NCI-H2196 (cell line): ENCODE measurements around the gene UQCR10.
"Not testable (repeated sequence)": the region's sequence is repeated elsewhere in the genome, so short reads cannot be mapped to it uniquely, and the experiment has no call there.

ENCODE experiments used
- DNase-seq: peaks from one replicate; lab custom pipeline; 2025; ENCODE audit not compliant: unreplicated experiment; lab: John Stamatoyannopoulos, UW

The UQCR10 gene

DNA sequence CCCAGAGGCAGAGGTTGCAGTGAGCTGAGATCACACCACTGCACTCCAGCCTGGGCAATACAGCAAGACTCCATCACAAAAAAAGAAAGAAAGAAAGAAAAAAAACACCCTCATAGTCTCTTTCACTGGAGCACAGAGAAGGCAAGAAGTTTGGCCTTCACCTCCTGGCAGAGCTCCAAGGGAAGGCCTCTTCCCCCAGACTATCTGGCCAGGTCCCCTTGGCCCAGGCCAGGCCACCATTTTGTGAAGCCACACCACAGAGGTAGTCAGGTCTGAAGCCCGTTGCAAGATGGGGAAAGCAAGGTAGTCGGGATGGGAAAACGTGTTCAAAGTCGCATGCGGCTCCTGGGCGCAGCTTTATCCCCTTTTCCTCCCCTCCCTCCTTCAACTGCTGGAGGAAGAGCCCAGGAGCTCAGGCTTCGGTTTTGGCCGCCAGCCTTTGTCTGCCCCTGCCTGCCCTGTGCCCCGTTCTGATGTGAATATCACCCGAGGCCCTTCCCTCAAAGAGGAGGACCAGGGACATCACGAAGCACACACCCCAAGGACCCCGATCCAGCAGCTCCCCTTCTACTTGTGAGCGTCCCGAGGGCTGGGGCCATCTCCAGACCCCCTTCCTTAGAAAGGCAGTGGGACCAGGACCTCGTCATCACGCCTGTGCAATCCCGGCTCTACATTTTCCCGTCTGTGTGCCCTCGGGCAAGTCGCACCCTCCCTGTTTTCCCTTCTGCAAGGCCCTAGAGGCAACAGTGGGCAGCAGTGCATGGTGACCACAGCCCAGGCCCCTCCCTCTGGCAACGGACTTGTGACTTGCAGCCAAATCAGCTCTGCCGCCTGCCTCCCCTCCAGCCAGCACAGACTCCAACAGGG lies 29.7 kb upstream of the UQCR10 start:
- DNase-seq: no peak

DNA sequence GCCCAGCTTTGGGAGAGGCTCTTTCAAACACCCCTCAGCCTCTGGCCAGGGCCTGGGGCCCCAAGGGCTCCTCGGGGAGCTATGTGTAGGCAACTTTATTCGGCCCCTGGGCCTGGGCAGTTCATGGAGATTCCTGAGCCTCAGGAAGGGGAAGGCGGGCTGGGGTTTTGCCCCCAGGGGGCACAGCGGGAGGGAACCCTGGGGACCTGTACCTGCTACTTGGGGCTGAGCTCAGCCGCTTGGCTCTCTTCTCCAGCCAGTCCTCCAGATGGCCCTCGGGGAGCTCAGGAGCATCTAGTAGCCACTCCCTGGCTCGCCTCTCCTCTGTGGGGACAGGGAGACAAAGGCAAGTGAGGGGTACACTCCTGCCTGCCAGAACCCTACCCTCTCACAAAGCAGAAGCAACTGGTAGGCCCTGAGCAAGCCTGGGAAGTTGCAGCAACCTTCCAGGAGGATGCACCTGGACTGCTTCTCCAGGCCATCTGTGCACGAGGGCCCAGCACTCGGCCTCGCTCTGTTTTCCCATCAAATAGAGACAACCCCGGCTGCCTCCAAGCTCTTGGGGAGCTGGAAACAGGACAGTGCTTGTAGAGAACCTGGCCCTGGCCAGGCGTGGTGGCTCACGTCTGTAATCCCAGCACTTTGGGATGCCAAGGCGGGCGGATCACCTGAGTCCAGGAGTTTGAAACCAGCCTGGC lies 28.9 kb upstream of the UQCR10 start:
- no peak for DNase-seq

DNA sequence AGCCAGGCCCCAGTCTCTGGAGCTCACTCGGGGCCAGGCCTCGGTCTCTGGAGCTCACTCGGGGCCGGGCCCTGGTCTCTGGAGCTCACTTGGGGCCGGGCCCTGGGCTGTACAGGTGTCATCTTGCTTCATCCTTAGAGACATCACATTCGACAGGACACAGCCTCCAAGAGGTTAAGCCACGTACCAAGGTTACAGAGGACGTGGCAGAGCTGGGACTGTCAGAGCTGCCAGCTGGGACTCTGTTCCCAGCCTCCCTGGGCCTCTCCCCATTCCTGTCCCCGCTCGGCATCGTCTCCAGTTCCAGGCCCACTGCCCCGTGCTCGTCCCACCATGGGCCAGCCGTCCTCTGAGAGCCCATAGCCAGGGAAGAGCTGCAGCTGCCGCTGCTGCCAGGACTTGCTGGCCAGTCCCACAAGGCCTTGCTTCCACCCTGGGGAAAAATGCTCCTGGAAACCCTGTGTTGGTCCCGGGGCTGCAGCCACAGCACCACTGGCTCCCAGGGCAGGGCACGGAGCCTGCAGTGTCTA lies 27.8 kb upstream of the UQCR10 start:
- no peak for DNase-seq

DNA sequence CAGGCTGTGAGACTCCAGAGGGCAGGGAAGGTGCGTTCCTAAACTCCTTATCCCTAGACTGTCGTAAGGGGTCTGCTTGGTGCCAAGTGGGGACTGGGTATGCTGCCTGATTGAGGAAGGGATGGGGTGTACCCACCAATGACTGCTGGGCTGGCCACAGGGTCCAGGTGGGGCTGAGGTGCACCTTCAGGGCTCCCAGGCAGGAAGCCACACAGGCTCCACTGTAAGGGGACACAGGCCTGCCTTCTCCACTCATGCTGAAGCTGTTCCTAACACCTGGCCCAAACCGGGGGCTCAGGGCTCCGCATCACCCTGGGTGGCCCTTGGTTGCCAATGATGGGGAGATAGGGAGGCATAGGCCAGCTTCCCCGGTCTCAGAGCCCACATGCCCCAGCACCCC lies 27.0 kb upstream of the UQCR10 start:
- no peak for DNase-seq

DNA sequence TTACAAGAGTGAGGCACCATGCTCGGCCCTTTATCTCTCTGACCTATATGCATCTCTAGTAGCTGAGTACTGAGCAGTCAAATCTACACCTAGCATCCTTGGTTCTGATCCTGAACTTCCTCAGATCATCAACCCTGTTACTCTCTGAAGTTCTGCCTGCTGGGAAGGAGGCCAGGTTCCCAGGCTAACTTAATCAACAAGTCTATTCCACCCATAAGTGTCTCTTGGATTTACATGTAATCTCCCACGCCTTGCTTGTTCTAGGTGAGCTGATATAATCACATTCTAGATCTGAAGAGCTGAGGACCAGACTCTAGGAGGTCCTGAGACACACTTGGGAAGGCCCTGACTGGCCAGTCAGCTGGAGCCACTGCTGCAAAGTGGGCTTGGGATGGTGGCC lies 25.2 kb upstream of the UQCR10 start:
- DNase-seq: no peak

DNA sequence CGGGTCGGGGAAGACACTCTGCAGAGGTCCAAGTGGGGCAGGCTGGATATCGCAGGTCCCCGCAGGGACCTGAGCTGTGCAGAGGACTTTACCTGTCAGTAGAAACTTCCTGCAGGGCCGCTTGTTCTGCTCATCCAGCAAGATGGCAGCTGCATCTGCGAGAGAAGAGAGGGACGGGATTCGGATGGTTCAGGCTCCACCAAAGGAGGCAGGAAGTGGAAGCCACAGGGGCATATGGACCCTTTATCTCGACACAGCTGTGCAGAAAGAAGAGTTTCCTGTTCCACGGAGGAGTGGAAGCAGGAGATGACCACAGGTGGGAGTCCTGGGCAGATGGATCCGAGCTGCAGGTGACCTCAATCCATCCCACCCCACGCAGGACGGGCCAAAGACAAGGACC lies 24.8 kb upstream of the UQCR10 start:
- DNase-seq: no peak

DNA sequence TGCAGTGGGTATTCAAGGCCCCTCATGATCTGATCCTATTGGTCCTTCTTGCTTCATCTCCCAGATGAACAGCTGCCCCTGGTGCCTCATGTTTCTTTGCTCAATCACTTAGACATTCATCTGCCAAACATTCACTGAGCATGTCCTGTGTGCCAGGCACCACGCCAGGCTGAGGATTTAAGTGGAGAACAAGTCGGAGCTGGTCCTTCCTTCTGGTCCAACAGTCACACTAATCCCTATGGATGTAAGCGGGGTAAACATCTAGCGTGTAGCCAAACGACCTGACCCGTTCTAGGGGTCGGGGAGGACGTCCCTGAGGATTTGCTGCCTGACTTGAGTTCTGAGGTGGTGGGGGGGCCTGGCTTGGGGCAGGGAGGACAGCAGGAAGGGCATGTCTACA lies 22.3 kb upstream of the UQCR10 start:
- DNase-seq: peak; percentile 66

DNA sequence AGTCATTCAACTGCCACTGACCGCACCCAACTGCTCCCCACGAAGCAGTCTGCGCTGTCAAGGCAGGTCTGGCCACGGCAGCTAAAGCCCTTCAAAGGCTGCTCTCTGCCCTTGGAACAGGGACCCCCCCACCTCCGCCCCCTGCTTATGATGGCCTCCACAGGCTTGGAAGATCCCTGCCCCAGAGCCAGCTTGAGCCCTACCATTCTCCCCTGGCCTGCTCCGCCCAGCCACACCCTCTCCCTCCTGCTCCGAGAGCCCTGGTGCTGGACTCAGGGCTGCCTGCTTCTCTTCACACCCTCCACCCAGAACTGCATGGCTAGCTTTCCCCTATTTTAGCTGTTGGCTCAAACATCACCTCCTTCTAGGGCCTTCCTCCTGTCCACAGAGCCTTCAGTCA lies 19.3 kb upstream of the UQCR10 start:
- DNase-seq: no peak

DNA sequence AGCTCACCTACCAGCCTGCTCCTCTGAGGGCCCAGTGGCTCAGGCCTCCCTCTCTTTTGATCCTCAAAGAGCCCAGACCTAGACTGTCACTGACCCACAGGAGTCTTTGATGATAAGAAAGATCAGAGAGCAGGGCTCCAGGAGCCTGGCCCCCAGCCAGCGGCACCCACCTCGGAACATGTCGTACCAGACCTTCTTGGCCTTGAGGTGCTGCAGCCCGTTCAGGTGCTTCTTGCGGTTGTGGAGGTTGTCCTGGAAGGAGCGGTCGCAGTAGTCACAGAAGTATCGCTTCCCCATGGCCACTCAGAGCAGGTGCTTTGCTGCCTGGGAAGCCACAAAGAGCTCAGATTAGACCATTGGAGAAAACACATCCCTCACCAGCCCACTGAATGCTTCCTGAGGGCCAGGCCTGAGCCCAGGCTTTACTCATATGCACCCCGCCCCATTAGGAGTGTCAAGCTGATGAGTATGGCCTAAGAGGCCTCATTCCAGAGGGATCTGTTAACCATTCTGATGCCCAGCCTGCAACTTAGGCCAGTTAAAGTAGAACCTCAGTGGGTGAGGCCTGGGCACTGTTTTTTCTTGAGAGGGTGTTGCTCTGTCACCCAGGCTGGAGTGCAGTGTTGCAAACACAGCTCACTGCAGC lies 18.8 kb upstream of the UQCR10 start:
- DNase-seq: no peak

DNA sequence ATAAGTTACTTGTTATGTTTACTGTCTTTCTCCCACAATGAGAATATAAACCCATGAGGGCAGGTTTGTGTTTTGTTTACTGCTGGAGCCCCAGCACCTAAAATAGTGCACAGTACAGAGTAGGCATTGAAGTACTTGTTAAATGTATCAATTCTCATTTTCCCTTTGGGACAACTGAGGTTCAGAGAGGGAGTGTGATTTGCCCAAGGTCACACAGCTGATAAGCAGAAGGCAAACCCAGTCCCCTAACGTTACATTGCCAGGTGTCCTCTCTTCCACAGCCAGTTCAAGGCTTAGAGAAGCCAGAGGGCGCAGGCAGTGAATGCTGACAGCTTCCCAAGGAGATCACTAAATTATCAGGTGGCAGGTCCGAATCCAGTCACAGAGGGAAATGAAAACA lies 17.1 kb upstream of the UQCR10 start:
- no peak for DNase-seq

DNA sequence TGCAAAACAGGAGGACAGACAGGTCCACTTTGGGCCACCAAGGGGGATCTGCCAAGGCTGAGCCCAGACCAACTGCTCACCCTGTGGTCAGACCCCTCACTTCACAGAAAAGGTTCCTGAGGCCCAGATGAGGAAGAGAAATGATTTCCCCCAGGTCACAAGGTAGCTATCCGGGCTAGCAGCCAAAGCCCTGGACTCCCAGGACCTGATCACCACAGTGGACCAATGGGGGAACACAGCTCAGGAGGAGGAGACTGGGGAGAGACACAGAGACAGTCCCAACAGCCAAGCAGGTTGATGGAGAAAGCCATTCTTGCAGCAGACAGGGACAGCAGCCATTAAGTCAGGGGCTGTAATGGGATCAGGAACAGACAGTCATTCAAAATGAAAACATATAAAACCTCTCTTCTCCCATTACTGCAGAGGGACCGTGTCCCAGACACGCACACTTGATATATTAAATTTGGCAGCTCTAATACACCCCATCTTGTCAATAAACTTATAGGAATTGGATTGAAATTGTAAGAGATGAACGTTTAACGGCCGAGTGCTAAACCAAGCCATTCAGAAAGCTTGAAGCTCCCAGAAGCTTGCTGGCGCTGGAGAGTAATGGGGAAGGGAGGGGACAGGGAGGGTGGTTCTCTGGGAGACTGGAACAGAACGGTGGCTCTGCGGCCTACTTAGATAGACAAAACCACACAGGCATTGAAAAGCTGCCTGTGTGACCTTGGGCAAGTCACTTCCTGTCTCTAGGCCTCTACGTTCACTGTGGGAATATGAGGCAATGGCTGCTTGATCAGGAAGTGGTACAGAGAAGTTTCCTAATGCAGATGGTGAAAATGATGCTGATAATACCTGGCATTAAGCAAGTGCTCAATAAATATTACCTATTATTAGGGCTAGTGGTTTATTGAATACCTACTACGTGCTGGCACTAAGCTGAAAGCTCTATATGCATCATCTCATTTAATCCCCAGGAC lies 16.3 kb upstream of the UQCR10 start:
- DNase-seq: peak; percentile 46

DNA sequence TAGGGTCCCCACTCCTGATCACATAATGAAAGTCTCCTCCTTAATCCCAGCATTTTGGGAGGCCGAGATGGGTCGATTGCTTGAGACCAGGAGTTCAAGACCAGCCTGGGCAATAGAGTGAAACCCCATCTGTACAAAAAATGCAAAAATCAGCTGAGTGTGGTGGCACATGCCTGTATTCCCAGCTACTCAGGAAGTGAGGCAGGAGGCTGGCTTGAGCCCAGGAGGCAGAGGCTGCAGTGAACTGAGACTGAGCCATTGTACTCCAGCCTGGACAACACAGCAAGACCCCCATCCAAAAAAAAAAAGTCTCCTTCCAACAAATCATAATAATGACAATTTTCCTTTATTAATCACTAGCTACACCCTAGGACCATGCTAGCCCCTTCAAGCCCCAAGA lies 15.5 kb upstream of the UQCR10 start:
- no peak for DNase-seq

DNA sequence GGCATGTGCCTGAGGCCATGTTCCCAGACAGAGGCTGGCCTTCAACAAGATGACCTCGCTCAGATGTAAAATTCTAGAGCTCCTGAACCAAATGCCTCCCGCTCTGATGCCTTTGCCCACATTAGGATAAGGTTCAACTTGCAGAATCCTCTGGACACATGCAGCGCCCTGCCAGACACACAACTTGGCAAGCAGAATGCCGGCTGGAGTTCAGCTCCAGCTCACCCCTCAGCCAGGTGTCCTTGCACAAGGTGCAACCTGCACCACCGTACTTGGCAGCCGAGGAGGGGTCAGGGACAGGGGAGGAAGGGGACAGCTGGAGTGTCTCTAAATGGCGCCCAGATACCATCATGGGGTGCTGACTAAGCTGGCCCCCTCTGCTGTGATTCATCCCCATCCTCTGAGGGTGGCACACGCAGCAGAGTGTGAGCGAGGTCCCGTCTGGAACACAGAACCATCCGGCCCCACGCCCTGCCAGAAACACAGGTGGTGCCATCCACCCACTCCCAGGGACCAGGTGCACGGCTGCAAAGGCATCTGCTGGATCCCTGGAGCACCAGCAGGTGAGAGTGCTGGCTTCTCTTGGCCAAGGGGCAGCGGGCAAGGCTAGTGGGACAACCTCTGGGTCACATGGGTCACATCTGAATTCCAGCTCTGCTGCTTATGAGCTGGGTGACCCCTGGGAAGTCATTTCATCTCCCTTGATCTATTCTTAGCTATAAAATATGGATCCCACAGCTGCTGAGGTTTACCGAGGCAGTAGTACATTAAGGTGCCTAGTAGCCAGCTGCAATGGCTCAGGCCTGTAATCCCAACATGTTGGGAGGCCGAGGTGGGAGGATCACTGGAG lies 13.1 kb upstream of the UQCR10 start:
- no peak for DNase-seq

DNA sequence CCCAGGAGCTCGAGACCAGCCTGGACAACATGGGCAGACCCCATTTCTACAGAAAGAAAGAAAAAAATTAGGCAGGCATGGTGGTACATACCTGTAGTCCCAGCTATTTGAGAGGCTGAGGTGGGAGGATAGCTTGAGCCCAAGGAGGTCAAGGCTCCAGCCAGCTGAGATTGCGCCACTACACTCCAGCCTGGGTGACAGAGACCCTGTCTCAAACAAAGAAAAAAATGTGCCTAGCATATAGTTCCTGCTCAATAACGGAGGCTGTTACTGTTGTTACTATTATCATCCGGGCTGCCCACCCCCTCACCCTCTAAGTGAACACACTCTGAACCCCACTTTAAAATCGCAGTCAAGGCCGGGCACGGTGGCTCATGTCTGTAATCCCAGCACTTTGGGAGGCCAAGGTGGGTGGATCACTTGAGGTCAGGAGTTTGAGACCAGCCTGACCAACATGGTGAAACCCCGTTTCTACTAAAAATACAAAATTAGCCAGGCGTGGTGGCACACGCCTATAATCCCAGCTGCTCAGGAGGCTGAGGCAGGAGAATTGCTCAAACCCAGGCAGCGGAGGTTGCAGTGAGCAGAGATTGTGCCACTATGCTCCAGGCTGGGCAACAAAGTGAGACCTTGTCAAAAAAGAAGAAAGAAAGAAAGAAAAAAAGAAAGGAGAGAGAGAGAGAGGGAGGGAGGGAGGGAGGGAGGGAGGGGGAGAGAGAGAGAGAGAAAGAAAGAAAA lies 12.3 kb upstream of the UQCR10 start:
- not testable (repeated sequence) for DNase-seq

DNA sequence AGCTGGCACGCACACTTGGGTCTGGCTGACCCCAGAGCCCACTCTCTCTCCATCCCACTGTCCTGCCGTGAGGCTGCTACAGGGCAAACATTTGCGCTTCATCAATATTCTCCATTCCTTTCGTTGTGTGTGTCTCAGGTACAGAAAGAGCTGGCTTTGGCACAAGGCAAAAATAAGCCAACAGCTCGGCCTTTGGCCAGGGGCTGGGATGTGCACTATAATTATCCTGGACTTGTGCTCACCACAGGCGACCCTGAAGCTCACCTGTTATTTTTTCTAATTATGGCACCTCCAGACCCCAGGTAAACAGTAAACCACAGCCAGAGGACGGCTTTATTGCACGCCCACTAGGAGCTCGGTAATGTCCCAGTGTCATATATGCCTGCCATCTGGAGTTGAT lies 11.3 kb upstream of the UQCR10 start:
- no peak for DNase-seq

DNA sequence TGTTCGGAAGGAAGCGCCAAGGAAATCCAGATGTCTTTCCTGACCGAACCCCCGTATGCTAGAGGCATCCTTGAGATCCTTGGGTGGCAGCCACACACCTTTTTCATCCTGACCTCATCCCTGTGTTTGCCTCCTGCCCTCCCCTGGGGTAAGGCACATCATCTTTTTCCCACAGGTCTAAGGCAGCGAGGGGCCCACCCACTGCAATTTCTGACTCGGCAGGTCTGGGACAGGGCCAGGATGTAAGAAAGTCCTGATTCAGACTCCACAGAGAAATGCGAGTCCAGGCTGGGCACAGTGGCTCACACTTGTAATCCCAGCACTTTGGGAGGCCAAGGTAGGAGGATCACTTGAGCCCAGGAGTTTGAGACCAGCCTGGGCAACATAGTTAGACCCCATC lies 10.8 kb upstream of the UQCR10 start:
- DNase-seq: no peak

DNA sequence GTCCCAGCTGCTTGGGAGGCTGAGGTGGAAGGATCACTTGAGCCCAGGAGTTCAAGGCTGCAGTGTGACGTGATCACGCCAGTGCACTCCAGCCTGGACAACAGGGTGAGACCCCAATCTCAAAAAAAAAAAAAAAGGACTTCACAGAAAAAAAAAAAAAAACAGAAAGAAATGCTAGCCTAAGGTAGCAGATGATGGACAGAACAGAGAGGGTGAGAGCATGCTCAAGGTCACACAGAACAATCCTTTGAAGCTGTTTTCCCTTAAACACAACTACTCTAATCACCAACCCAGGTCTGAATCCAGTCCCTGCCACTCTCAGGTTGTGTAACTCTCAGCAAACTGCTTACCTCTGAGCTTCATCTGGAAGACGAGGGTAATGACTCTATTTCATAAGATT lies 10.1 kb upstream of the UQCR10 start:
- no peak for DNase-seq

DNA sequence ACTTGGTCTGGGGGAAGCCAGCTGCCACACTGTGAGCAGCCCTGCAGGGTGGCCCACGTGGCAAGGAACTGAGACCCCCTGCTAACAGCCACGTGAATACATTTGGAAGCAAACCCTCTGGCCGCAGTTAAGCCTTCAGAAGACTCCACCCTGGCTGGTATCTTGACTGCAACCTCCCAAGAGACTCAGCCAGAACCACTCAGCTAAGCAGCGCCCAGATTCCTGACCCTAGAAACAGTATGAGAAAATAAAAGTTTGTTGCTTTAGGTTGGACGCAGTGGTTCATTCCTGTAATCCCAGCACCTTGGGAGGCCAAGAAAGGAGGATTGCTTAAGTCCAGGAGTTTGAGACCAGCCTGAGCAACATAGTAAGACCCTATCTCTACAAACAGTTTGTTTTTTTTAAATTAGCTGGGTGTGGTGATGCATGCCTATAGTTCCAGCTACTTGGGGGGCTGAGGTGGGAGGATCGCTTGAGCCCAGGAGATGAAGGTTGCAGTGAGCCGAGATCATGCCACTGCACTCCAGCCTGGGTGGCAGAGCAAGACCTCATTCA lies 9.0 kb upstream of the UQCR10 start:
- no peak for DNase-seq

DNA sequence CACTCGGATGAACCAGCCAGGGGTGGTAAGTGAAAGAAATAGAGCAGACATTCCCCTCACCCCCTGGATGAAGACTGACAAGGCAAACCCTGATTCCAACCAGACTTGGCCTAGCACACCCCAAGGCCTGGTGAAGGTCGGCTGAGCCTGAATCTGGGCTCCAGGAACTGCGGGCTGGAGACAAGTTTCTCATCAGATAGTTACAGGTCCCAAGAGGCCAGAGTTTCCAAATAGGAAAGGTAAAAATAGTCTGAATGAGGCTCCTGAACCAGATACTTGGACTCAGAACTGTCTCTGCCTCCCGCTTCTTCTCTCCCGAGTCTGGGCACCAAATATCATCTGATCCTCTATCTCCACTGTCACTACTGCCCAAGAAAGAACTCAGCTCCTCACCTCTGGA lies 8.2 kb upstream of the UQCR10 start:
- DNase-seq: no peak
